Measurements from ENCODE around the gene RAB43. TPM values are rescaled to one million over a fixed set of nuclear protein-coding genes. Genes with fewer than 3 reads are reported as not detected.
"Not testable (repeated sequence)": the region's sequence is repeated elsewhere in the genome, so short reads cannot be mapped to it uniquely, and the experiment has no call there.

Gene RAB43
- total RNA-seq, 2 donors from 2014 or later = 33.7 to 37.8 TPM

- H3K27ac Mint-ChIP-seq = peak overlapping the region; percentile 41
- H3K27me3 Mint-ChIP-seq = no peaks in the 10 kb centered on the region
- DNase-seq (no peak), ATAC-seq (no peak)
- peaks cover 52% of the 10 kb centered on the region for H3K4me1 Mint-ChIP-seq
- H3K9me3 ChIP-seq (ENCODE audit: control insufficient read depth, low read length, poor library complexity, severe bottlenecking) = no peaks in the 10 kb centered on the region
- H3K4me3 Mint-ChIP-seq = no peak overlapping the region
- H3K36me3 Mint-ChIP-seq (ENCODE audit: low read depth) = peaks cover 9% of the 10 kb centered on the region
Observed at GRCh38 chr3:129101370-129102138, 20.1 kb downstream of the RAB43 start.

GRCh38 chr3:129100274-129100673 lies 21.3 kb downstream of the RAB43 start:
- Mint-ChIP-seq H3K27ac (peak overlapping the region; percentile 51), H3K4me1 (peaks cover 53% of the 10 kb centered on the region), H3K36me3 (ENCODE audit: low read depth) (peaks cover 10% of the 10 kb centered on the region), H3K4me3 (no peak overlapping the region), H3K27me3 (no peaks in the 10 kb centered on the region)
- no peak for DNase-seq
- ATAC-seq = no peak
- H3K9me3 ChIP-seq (ENCODE audit: control insufficient read depth, low read length, poor library complexity, severe bottlenecking) = no peaks in the 10 kb centered on the region

- H3K9me3 ChIP-seq (ENCODE audit: control insufficient read depth, low read length, poor library complexity, severe bottlenecking) = no peaks in the 10 kb centered on the region
- DNase-seq (no peak), ATAC-seq (no peak)
- Mint-ChIP-seq H3K27me3 (no peaks in the 10 kb centered on the region), H3K36me3 (ENCODE audit: low read depth) (peaks cover 10% of the 10 kb centered on the region), H3K4me3 (no peak overlapping the region), H3K4me1 (peaks cover 25% of the 10 kb centered on the region), H3K27ac (no peak overlapping the region)
Observed at GRCh38 chr3:129095285-129095684, 26.3 kb downstream of the RAB43 start.

GRCh38 chr3:129088312-129088711 lies 33.3 kb downstream of the RAB43 start:
- not testable (repeated sequence) for H3K4me3 Mint-ChIP-seq; DNase-seq; H3K27me3 Mint-ChIP-seq; H3K4me1 Mint-ChIP-seq; H3K9me3 ChIP-seq (ENCODE audit: control insufficient read depth, low read length, poor library complexity, severe bottlenecking); H3K36me3 Mint-ChIP-seq (ENCODE audit: low read depth); H3K27ac Mint-ChIP-seq; ATAC-seq

GRCh38 chr3:129087904-129088303 lies 33.7 kb downstream of the RAB43 start:
- not testable (repeated sequence) for H3K27ac Mint-ChIP-seq; H3K9me3 ChIP-seq (ENCODE audit: control insufficient read depth, low read length, poor library complexity, severe bottlenecking); H3K4me3 Mint-ChIP-seq; H3K36me3 Mint-ChIP-seq (ENCODE audit: low read depth); DNase-seq; H3K27me3 Mint-ChIP-seq; H3K4me1 Mint-ChIP-seq
- peak; percentile 68 for ATAC-seq

- no peaks in the 10 kb centered on the region for H3K9me3 ChIP-seq (ENCODE audit: control insufficient read depth, low read length, poor library complexity, severe bottlenecking)
- no peak for ATAC-seq
- H3K4me3 Mint-ChIP-seq = no peak overlapping the region
- H3K4me1 Mint-ChIP-seq = peaks cover 5% of the 10 kb centered on the region
- no peak for DNase-seq
- peak overlapping the region; percentile 80 for H3K27ac Mint-ChIP-seq
- H3K27me3 Mint-ChIP-seq = no peaks in the 10 kb centered on the region
- H3K36me3 Mint-ChIP-seq (ENCODE audit: low read depth) = no peaks in the 10 kb centered on the region
Observed at GRCh38 chr3:129087138-129087702, 34.4 kb downstream of the RAB43 start.

- H3K4me1 Mint-ChIP-seq = peaks cover 13% of the 10 kb centered on the region
- peak overlapping the region; percentile 80 for H3K27ac Mint-ChIP-seq
- peak overlapping the region; percentile 41 for H3K4me3 Mint-ChIP-seq
- no peaks in the 10 kb centered on the region for H3K9me3 ChIP-seq (ENCODE audit: control insufficient read depth, low read length, poor library complexity, severe bottlenecking)
- no peak for ATAC-seq
- no peaks in the 10 kb centered on the region for H3K36me3 Mint-ChIP-seq (ENCODE audit: low read depth)
- no peak for DNase-seq
- no peaks in the 10 kb centered on the region for H3K27me3 Mint-ChIP-seq
Observed at GRCh38 chr3:129085818-129086217, 35.8 kb downstream of the RAB43 start.

- DNase-seq (no peak), ATAC-seq (no peak)
- no peaks in the 10 kb centered on the region for H3K27me3 Mint-ChIP-seq
- H3K4me3 Mint-ChIP-seq = peak overlapping the region; percentile 41
- no peaks in the 10 kb centered on the region for H3K9me3 ChIP-seq (ENCODE audit: control insufficient read depth, low read length, poor library complexity, severe bottlenecking)
- H3K4me1 Mint-ChIP-seq = peaks cover 13% of the 10 kb centered on the region
- no peaks in the 10 kb centered on the region for H3K36me3 Mint-ChIP-seq (ENCODE audit: low read depth)
- peak overlapping the region; percentile 80 for H3K27ac Mint-ChIP-seq
Observed at GRCh38 chr3:129085165-129085715, 36.4 kb downstream of the RAB43 start.

GRCh38 chr3:129084501-129084900 lies 37.1 kb downstream of the RAB43 start:
- Mint-ChIP-seq H3K36me3 (ENCODE audit: low read depth) (no peaks in the 10 kb centered on the region), H3K27me3 (no peaks in the 10 kb centered on the region), H3K4me1 (peaks cover 13% of the 10 kb centered on the region), H3K27ac (peak overlapping the region; percentile 80), H3K4me3 (no peak overlapping the region)
- no peak for ATAC-seq
- no peaks in the 10 kb centered on the region for H3K9me3 ChIP-seq (ENCODE audit: control insufficient read depth, low read length, poor library complexity, severe bottlenecking)
- DNase-seq = no peak

GRCh38 chr3:129082026-129082425 lies 39.6 kb downstream of the RAB43 start:
- ATAC-seq (no peak), DNase-seq (no peak)
- Mint-ChIP-seq H3K36me3 (ENCODE audit: low read depth) (no peaks in the 10 kb centered on the region), H3K4me3 (no peak overlapping the region), H3K27me3 (no peaks in the 10 kb centered on the region), H3K27ac (peak overlapping the region; percentile 39), H3K4me1 (peaks cover 13% of the 10 kb centered on the region)
- H3K9me3 ChIP-seq (ENCODE audit: control insufficient read depth, low read length, poor library complexity, severe bottlenecking) = no peaks in the 10 kb centered on the region

GRCh38 chr3:129081503-129081902 lies 40.1 kb downstream of the RAB43 start:
- no peaks in the 10 kb centered on the region for H3K36me3 Mint-ChIP-seq (ENCODE audit: low read depth)
- H3K4me3 Mint-ChIP-seq = no peak overlapping the region
- no peaks in the 10 kb centered on the region for H3K9me3 ChIP-seq (ENCODE audit: control insufficient read depth, low read length, poor library complexity, severe bottlenecking)
- DNase-seq (no peak), ATAC-seq (no peak)
- no peaks in the 10 kb centered on the region for H3K27me3 Mint-ChIP-seq
- peaks cover 13% of the 10 kb centered on the region for H3K4me1 Mint-ChIP-seq
- peak overlapping the region; percentile 39 for H3K27ac Mint-ChIP-seq

- Mint-ChIP-seq H3K27me3 (no peaks in the 10 kb centered on the region), H3K4me3 (no peak overlapping the region), H3K27ac (no peak overlapping the region), H3K4me1 (peaks cover 10% of the 10 kb centered on the region), H3K36me3 (ENCODE audit: low read depth) (no peaks in the 10 kb centered on the region)
- no peak for ATAC-seq
- no peaks in the 10 kb centered on the region for H3K9me3 ChIP-seq (ENCODE audit: control insufficient read depth, low read length, poor library complexity, severe bottlenecking)
- DNase-seq = no peak
Observed at GRCh38 chr3:129078510-129078909, 43.1 kb downstream of the RAB43 start.

GRCh38 chr3:129077222-129077621 lies 44.4 kb downstream of the RAB43 start:
- no peak overlapping the region for H3K27ac Mint-ChIP-seq
- ATAC-seq (no peak), DNase-seq (no peak)
- H3K27me3 Mint-ChIP-seq = peaks cover 10% of the 10 kb centered on the region
- H3K9me3 ChIP-seq (ENCODE audit: control insufficient read depth, low read length, poor library complexity, severe bottlenecking) = no peaks in the 10 kb centered on the region
- H3K36me3 Mint-ChIP-seq (ENCODE audit: low read depth) = no peaks in the 10 kb centered on the region
- peaks cover 8% of the 10 kb centered on the region for H3K4me1 Mint-ChIP-seq
- no peak overlapping the region for H3K4me3 Mint-ChIP-seq

All from T-helper 17 cell (primary cell).